Measurements from ENCODE around the gene ATOH8.
"Not testable (repeated sequence)": the region's sequence is repeated elsewhere in the genome, so short reads cannot be mapped to it uniquely, and the experiment has no call there.

GRCh38 chr2:85829394-85829793 lies 75.6 kb downstream of the ATOH8 start:
- not testable (repeated sequence) for TF ChIP-seq EZH2 (IDR thresholded peaks at IDR 0.05; ENCODE audit: insufficient read depth, poor library complexity, severe bottlenecking); EZH2phosphoT487 (IDR thresholded peaks at IDR 0.05; ENCODE audit: insufficient read depth, low read depth)

All from GM23248 (cell line).